ENCODE measurements around the gene CCDC73.
A peak's percentile ranks its signal among the peaks of the same experiment; 100 is the strongest.

CCDC73 gene

GRCh38 chr11:32586576-32587190 lies 207.8 kb downstream of the CCDC73 start:
- no peak for DNase-seq (ENCODE audit: low spot score)

- no peak for DNase-seq (ENCODE audit: low spot score)
These were observed 209.5 kb downstream of the CCDC73 start for GRCh38 chr11:32584921-32585320.

GRCh38 chr11:32583459-32584271 lies 210.8 kb downstream of the CCDC73 start, which contains the start of gene EIF3M:
EIF3M (plus strand) TSS chr11:32583831; CDS start chr11:32583888, 57 bp downstream.
- peak; percentile 97 for DNase-seq (ENCODE audit: low spot score)

GRCh38 chr11:32581556-32581955 lies 212.9 kb downstream of the CCDC73 start:
- DNase-seq (ENCODE audit: low spot score), result no peak

- no peak for DNase-seq (ENCODE audit: low spot score)
These were observed 213.5 kb downstream of the CCDC73 start for GRCh38 chr11:32580967-32581366.

GRCh38 chr11:32576456-32576855 lies 218.0 kb downstream of the CCDC73 start:
- no peak for DNase-seq (ENCODE audit: low spot score)

GRCh38 chr11:32575070-32575469 lies 219.4 kb downstream of the CCDC73 start:
- DNase-seq (ENCODE audit: low spot score), result no peak

- DNase-seq (ENCODE audit: low spot score), result no peak
These were observed 220.0 kb downstream of the CCDC73 start for GRCh38 chr11:32574421-32574820.

GRCh38 chr11:32573228-32573627 lies 221.2 kb downstream of the CCDC73 start:
- DNase-seq (ENCODE audit: low spot score), result no peak

- no peak for DNase-seq (ENCODE audit: low spot score)
These were observed 223.4 kb downstream of the CCDC73 start for GRCh38 chr11:32571039-32571438.

GRCh38 chr11:32569313-32569881 lies 225.1 kb downstream of the CCDC73 start:
- DNase-seq (ENCODE audit: low spot score), result no peak

GRCh38 chr11:32567154-32567553 lies 227.3 kb downstream of the CCDC73 start:
- DNase-seq (ENCODE audit: low spot score), result no peak

- DNase-seq (ENCODE audit: low spot score), result no peak
These were observed 227.9 kb downstream of the CCDC73 start for GRCh38 chr11:32566517-32566916.

GRCh38 chr11:32563600-32563959 lies 230.9 kb downstream of the CCDC73 start:
- DNase-seq (ENCODE audit: low spot score), result no peak

GRCh38 chr11:32562839-32563599 lies 231.4 kb downstream of the CCDC73 start:
- no peak for DNase-seq (ENCODE audit: low spot score)

- DNase-seq (ENCODE audit: low spot score), result no peak
These were observed 232.6 kb downstream of the CCDC73 start for GRCh38 chr11:32561835-32562234.

- DNase-seq (ENCODE audit: low spot score), result no peak
These were observed 238.6 kb downstream of the CCDC73 start for GRCh38 chr11:32555895-32556294.

- DNase-seq (ENCODE audit: low spot score), result no peak
These were observed 239.4 kb downstream of the CCDC73 start for GRCh38 chr11:32555091-32555490.
